WTC11 (cell line): Measurements from ENCODE around the gene TCF12.

ENCODE experiments used
- CREM ChIP-seq: sonication (generic); formaldehyde crosslinking; IDR thresholded peaks from 2 replicates; pipeline ENCODE4 v1.8.1; 2022; ENCODE audit warnings: mild to moderate bottlenecking, missing genetic modification reagents, moderate library complexity
- ELF4 ChIP-seq: sonication (generic); formaldehyde crosslinking; IDR thresholded peaks from 2 replicates; pipeline ENCODE4 v1.8.1; 2022; ENCODE audit warnings: low read depth, mild to moderate bottlenecking, moderate library complexity, missing genetic modification reagents
- FOXK1 ChIP-seq: sonication (generic); formaldehyde crosslinking; IDR thresholded peaks from 2 replicates; pipeline ENCODE4 v1.8.0; 2022; ENCODE audit warnings: mild to moderate bottlenecking, moderate library complexity, missing genetic modification reagents
- TP53 ChIP-seq: sonication (generic); formaldehyde crosslinking; IDR thresholded peaks from 2 replicates; pipeline ENCODE4 v1.8.1; 2023; ENCODE audit warnings: mild to moderate bottlenecking, missing genetic modification reagents
- TF ChIP-seq, protein P1 (sequence below): sonication (generic); formaldehyde crosslinking; conservative IDR thresholded peaks from 2 replicates; pipeline ENCODE4 v1.8.1; 2023; ENCODE audit warnings: mild to moderate bottlenecking, low read depth, missing genetic modification reagents, moderate library complexity
- TF ChIP-seq, protein P2 (sequence below): fragments of 200-600 bp; IDR thresholded peaks from 2 replicates; pipeline ENCODE4 v1.8.0; 2022; ENCODE audit warnings: antibody characterized with exemption

DNA sequence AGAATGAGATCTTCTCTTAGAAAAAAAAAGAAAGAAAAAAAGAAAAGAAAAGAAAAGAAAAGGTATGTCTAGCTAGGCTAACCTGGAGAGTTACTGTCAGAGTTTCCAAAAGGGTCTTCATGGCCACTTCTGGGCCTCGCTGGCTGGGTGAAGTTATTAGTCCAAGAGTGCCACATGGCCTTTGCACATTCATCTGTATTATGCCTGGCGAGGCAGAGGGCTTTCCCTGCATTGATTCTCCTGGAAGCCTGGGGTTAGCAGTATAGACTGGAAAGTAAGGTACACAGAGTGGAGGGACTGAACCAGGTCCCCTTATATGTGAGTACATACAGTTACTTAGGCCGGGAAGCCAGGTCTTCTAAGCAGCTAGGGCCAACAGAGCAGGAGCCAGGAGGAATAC, 403.0 kb downstream of the TCF12 start:
- TF ChIP-seq, protein P1, sequence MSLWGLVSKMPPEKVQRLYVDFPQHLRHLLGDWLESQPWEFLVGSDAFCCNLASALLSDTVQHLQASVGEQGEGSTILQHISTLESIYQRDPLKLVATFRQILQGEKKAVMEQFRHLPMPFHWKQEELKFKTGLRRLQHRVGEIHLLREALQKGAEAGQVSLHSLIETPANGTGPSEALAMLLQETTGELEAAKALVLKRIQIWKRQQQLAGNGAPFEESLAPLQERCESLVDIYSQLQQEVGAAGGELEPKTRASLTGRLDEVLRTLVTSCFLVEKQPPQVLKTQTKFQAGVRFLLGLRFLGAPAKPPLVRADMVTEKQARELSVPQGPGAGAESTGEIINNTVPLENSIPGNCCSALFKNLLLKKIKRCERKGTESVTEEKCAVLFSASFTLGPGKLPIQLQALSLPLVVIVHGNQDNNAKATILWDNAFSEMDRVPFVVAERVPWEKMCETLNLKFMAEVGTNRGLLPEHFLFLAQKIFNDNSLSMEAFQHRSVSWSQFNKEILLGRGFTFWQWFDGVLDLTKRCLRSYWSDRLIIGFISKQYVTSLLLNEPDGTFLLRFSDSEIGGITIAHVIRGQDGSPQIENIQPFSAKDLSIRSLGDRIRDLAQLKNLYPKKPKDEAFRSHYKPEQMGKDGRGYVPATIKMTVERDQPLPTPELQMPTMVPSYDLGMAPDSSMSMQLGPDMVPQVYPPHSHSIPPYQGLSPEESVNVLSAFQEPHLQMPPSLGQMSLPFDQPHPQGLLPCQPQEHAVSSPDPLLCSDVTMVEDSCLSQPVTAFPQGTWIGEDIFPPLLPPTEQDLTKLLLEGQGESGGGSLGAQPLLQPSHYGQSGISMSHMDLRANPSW (CRISPR knock-in tag), result no peak
- no peak for TF ChIP-seq FOXK1 (CRISPR knock-in tag)
- TF ChIP-seq, protein P2, sequence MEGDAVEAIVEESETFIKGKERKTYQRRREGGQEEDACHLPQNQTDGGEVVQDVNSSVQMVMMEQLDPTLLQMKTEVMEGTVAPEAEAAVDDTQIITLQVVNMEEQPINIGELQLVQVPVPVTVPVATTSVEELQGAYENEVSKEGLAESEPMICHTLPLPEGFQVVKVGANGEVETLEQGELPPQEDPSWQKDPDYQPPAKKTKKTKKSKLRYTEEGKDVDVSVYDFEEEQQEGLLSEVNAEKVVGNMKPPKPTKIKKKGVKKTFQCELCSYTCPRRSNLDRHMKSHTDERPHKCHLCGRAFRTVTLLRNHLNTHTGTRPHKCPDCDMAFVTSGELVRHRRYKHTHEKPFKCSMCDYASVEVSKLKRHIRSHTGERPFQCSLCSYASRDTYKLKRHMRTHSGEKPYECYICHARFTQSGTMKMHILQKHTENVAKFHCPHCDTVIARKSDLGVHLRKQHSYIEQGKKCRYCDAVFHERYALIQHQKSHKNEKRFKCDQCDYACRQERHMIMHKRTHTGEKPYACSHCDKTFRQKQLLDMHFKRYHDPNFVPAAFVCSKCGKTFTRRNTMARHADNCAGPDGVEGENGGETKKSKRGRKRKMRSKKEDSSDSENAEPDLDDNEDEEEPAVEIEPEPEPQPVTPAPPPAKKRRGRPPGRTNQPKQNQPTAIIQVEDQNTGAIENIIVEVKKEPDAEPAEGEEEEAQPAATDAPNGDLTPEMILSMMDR, result no peak
- no peak for TF ChIP-seq ELF4
- TF ChIP-seq CREM (CRISPR knock-in tag), result no peak
- no peak for TF ChIP-seq TP53 (CRISPR knock-in tag)
